CD4-positive, alpha-beta T cell (primary cell): ENCODE data around the gene OTOP2. TPM values are rescaled to one million over a fixed set of nuclear protein-coding genes. Genes with fewer than 3 reads are reported as not detected.

Experiments
- ATAC-seq: fragments of 200-7000 bp; cut with Tn5 transposase; one replicate; pipeline ENCODE4 v1.10.0; 2022; ENCODE audit warnings: mild to moderate bottlenecking; ENCODE audit not compliant: poor library complexity
- CTCF ChIA-PET: fragments of 350-600 bp; sonication (Branson Sonifier 250); formaldehyde crosslinking; loops from one replicate; lab custom pipeline; 2021; ENCODE audit warnings: antibody characterized with exemption, inconsistent platforms; lab: Charles Lee
- POLR2A ChIA-PET: fragments of 350-600 bp; sonication (Branson Sonifier 250); formaldehyde crosslinking; loops from one replicate; lab custom pipeline; 2021; ENCODE audit warnings: antibody characterized with exemption, inconsistent platforms; lab: Charles Lee
- DNase-seq, 14 experiments: peaks; one replicate each; pipeline ENCODE4 v3.0.0-alpha.2; 2013 to 2020; ENCODE audit warnings: mixed read lengths in 2 of 14
- H3K27ac ChIP-seq, 2 donors: one replicate each; pipeline versions ENCODE4 v1.5.1 to v1.7.0; 2013; ENCODE audit warnings: low read length in 2 of 2, low read depth in 1 of 2, mild to moderate bottlenecking in 1 of 2
- H3K27me3 ChIP-seq, 2 experiments: 1 replicate in 1 of 2; 2 replicates in 1 of 2; pipeline versions ENCODE4 v1.6.1 to v1.7.0; 2013; ENCODE audit warnings: low read length in 2 of 2, control low read depth in 1 of 2, mild to moderate bottlenecking in 1 of 2, moderate library complexity in 1 of 2; ENCODE audit not compliant: insufficient read depth in 2 of 2, control insufficient read depth in 1 of 2
- H3K36me3 ChIP-seq: one replicate; pipeline ENCODE4 v1.6.1; 2013; ENCODE audit warnings: low read length, control low read depth; ENCODE audit not compliant: insufficient read depth
- H3K4me1 ChIP-seq: one replicate; pipeline ENCODE4 v1.6.1; 2013; ENCODE audit warnings: low read length, control low read depth; ENCODE audit not compliant: insufficient read depth
- H3K4me3 ChIP-seq: one replicate; pipeline ENCODE4 v1.5.1; 2013; ENCODE audit warnings: mild to moderate bottlenecking, low read length, moderate library complexity
- H3K9me3 ChIP-seq, 2 experiments: 1 replicate in 1 of 2; 2 replicates in 1 of 2; pipeline versions ENCODE4 v1.6.1 to v1.7.0; 2013; ENCODE audit warnings: low read length in 2 of 2, mild to moderate bottlenecking in 2 of 2, control low read depth in 1 of 2, moderate library complexity in 1 of 2; ENCODE audit not compliant: control insufficient read depth in 1 of 2, insufficient read depth in 1 of 2
- H3K27ac Mint-ChIP-seq: one replicate; pipeline ENCODE4 v1.8.0; 2020; ENCODE audit warnings: mixed read lengths
- H3K27me3 Mint-ChIP-seq: one replicate; pipeline ENCODE4 v1.8.0; 2021; ENCODE audit warnings: mixed read lengths
- H3K36me3 Mint-ChIP-seq: one replicate; pipeline ENCODE4 v1.8.0; 2021; ENCODE audit warnings: low read depth, mixed read lengths
- H3K4me1 Mint-ChIP-seq: one replicate; pipeline ENCODE4 v1.8.0; 2021; ENCODE audit warnings: low read depth, mixed read lengths
- H3K4me3 Mint-ChIP-seq: one replicate; pipeline ENCODE4 v1.8.0; 2020; ENCODE audit warnings: mild to moderate bottlenecking, mixed read lengths
- H3K9me3 Mint-ChIP-seq: one replicate; pipeline ENCODE4 v1.8.0; 2020; ENCODE audit warnings: mixed read lengths
- intact Hi-C, 2 experiments: fragments of 100-400 bp; cut with DNase I in 1 of 2; cut with micrococcal nuclease in 1 of 2; formaldehyde crosslinking; loops; one replicate each; pipeline versions ENCODE4 v1.15.1 to v1.9.0; 2023 to 2025; cut with DNase I, micrococcal nuclease
- total RNA-seq, 174 experiments: library from RNA in 2 of 174; stranded (reverse) in 2 of 174; gene quantifications; one replicate each; pipeline ENCODE4 v1.2.3 and lab custom pipeline; 2021 to 2026
- TF ChIP-seq, protein P1 (sequence below): fragments of 200-600 bp; IDR thresholded peaks from one replicate; pipeline ENCODE4 v1.8.0; 2022; ENCODE audit warnings: antibody characterized with exemption, mild to moderate bottlenecking

OTOP2 gene
- total RNA-seq, 2 experiments from 2014 or later = not detected

DNA sequence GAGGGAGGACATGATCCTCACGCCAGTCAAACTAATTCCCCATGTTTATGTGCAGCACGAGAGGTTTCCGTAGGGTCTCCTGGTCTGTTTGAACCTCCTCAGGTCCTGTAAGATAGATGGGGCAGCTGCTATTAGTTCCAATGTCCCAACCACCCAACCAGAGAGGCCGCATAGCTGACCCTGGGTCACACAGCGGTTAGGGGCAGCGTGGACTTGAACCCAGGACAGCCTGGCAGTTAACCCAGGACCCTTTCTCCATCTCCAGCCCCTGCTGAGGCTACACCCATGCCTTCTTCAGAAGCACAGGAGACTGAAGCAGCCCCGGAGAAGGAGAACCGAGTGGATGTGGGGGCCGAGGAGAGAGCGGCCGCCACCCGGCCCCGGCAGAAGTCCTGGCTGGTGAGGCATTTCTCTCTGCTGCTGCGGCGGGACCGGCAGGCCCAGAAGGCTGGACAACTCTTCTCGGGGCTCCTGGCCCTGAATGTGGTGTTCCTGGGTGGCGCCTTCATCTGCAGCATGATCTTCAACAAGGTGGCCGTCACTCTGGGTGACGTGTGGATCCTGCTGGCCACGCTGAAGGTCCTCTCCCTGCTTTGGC is 17.2 kb downstream of the OTOP2 start:
- intact Hi-C loops = no loop called here
- H3K36me3 Mint-ChIP-seq = no peaks in the 10 kb centered on the region
- peaks cover 0 to 4% of the 10 kb centered on the region in 2 experiments for H3K9me3 ChIP-seq
- ChIA-PET CTCF (no interaction called here), POLR2A (no interaction called here)
- DNase-seq = no peak
- no peak for ATAC-seq
- no peaks in the 10 kb centered on the region for H3K9me3 Mint-ChIP-seq
- no peak overlapping the region for H3K27ac ChIP-seq
- no peaks in the 10 kb centered on the region for H3K4me1 Mint-ChIP-seq
- H3K27me3 Mint-ChIP-seq = peaks cover 60% of the 10 kb centered on the region
- no peak overlapping the region for H3K4me3 Mint-ChIP-seq
- H3K27ac Mint-ChIP-seq = no peak overlapping the region
- H3K36me3 ChIP-seq = no peaks in the 10 kb centered on the region
- H3K4me3 ChIP-seq = no peak overlapping the region
- TF ChIP-seq, protein P1, sequence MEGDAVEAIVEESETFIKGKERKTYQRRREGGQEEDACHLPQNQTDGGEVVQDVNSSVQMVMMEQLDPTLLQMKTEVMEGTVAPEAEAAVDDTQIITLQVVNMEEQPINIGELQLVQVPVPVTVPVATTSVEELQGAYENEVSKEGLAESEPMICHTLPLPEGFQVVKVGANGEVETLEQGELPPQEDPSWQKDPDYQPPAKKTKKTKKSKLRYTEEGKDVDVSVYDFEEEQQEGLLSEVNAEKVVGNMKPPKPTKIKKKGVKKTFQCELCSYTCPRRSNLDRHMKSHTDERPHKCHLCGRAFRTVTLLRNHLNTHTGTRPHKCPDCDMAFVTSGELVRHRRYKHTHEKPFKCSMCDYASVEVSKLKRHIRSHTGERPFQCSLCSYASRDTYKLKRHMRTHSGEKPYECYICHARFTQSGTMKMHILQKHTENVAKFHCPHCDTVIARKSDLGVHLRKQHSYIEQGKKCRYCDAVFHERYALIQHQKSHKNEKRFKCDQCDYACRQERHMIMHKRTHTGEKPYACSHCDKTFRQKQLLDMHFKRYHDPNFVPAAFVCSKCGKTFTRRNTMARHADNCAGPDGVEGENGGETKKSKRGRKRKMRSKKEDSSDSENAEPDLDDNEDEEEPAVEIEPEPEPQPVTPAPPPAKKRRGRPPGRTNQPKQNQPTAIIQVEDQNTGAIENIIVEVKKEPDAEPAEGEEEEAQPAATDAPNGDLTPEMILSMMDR = no peak
- peaks cover under 1% of the 10 kb centered on the region for H3K4me1 ChIP-seq
- peaks cover 23 to 24% of the 10 kb centered on the region in 2 experiments for H3K27me3 ChIP-seq

GRCh38 chr17:74943808-74944522 is 19.9 kb downstream of the OTOP2 start:
- H3K4me3 Mint-ChIP-seq = no peak overlapping the region
- no peaks in the 10 kb centered on the region for H3K4me1 Mint-ChIP-seq
- Histone ChIP-seq H3K36me3 (no peaks in the 10 kb centered on the region), H3K4me3 (no peak overlapping the region), H3K27ac (no peak overlapping the region), H3K27me3 (peaks cover 0 to 2% of the 10 kb centered on the region in 2 experiments), H3K9me3 (no peaks in the 10 kb centered on the region), H3K4me1 (no peaks in the 10 kb centered on the region)
- H3K27me3 Mint-ChIP-seq = peaks cover 41% of the 10 kb centered on the region
- TF ChIP-seq, protein P1 = no peak
- POLR2A ChIA-PET = no interaction called here
- H3K9me3 Mint-ChIP-seq = no peaks in the 10 kb centered on the region
- CTCF ChIA-PET = interaction anchor here (1.3 kb wide), 1 partner anchor 12 kb away, joined by 4 read pairs; no protein-coding TSS in a partner anchor
- H3K36me3 Mint-ChIP-seq = no peaks in the 10 kb centered on the region
- H3K27ac Mint-ChIP-seq = no peak overlapping the region
- no peak for ATAC-seq
- intact Hi-C loops = no loop called here
- no peak for DNase-seq

GRCh38 chr17:74945543-74945942 is 21.5 kb downstream of the OTOP2 start:
- ChIA-PET POLR2A (no interaction called here), CTCF (no interaction called here)
- H3K9me3 ChIP-seq = no peaks in the 10 kb centered on the region
- ATAC-seq (no peak), DNase-seq (no peak)
- Mint-ChIP-seq H3K4me1 (no peaks in the 10 kb centered on the region), H3K27ac (no peak overlapping the region), H3K9me3 (no peaks in the 10 kb centered on the region), H3K4me3 (no peak overlapping the region), H3K36me3 (no peaks in the 10 kb centered on the region), H3K27me3 (peaks cover 30% of the 10 kb centered on the region)
- no peaks in the 10 kb centered on the region for H3K4me1 ChIP-seq
- peaks cover 0 to 2% of the 10 kb centered on the region in 2 experiments for H3K27me3 ChIP-seq
- H3K4me3 ChIP-seq = no peak overlapping the region
- intact Hi-C loops = no loop called here
- no peak overlapping the region for H3K27ac ChIP-seq
- TF ChIP-seq, protein P1 = no peak
- H3K36me3 ChIP-seq = no peaks in the 10 kb centered on the region
